Trophoblast cell (in vitro differentiated cells and primary cell): ENCODE measurements around the gene ZPLD1.

ENCODE experiments used
- DNase-seq, 2 donors: peaks; one replicate each; pipeline ENCODE4 v3.0.0-alpha.2; 2016
- H2AFZ ChIP-seq: 2 replicates; pipeline ENCODE4 v1.6.1; 2013; ENCODE audit warnings: low read length, moderate library complexity, mild to moderate bottlenecking; ENCODE audit not compliant: insufficient read depth, poor library complexity
- H2AK5ac ChIP-seq: 2 replicates; pipeline ENCODE4 v1.6.1; 2013; ENCODE audit warnings: mild to moderate bottlenecking, low read length
- H2BK120ac ChIP-seq: 2 replicates; pipeline ENCODE4 v1.6.1; 2013; ENCODE audit warnings: low read length, mild to moderate bottlenecking, moderate library complexity; ENCODE audit not compliant: insufficient read depth, poor library complexity
- H2BK12ac ChIP-seq: 2 replicates; pipeline ENCODE4 v1.6.1; 2013; ENCODE audit warnings: mild to moderate bottlenecking, low read length, moderate library complexity
- H2BK5ac ChIP-seq: 2 replicates; pipeline ENCODE4 v1.6.1; 2013; ENCODE audit warnings: low read length, low read depth, moderate library complexity, mild to moderate bottlenecking; ENCODE audit not compliant: poor library complexity
- H3K14ac ChIP-seq: 2 replicates; pipeline ENCODE4 v1.6.1; 2013; ENCODE audit warnings: mild to moderate bottlenecking, low read length
- H3K18ac ChIP-seq: 2 replicates; pipeline ENCODE4 v1.6.1; 2013; ENCODE audit warnings: mild to moderate bottlenecking, low read length
- H3K23ac ChIP-seq: 2 replicates; pipeline ENCODE4 v1.6.1; 2013; ENCODE audit warnings: low read length
- H3K27ac ChIP-seq: 2 replicates; pipeline ENCODE4 v1.5.1; 2013; ENCODE audit warnings: low read depth, mild to moderate bottlenecking, inconsistent platforms, low read length, moderate library complexity
- H3K27me3 ChIP-seq: 2 replicates; pipeline ENCODE4 v1.6.1; 2013; ENCODE audit warnings: inconsistent platforms, mild to moderate bottlenecking, low read length, moderate library complexity; ENCODE audit not compliant: insufficient read depth
- H3K36me3 ChIP-seq, 2 experiments: 1 replicate in 1 of 2; 2 replicates in 1 of 2; pipeline ENCODE4 v1.6.1; 2013; ENCODE audit warnings: low read length in 2 of 2, mild to moderate bottlenecking in 2 of 2, moderate library complexity in 1 of 2; ENCODE audit not compliant: insufficient read depth in 2 of 2, control insufficient read depth in 1 of 2
- H3K4ac ChIP-seq: 2 replicates; pipeline ENCODE4 v1.6.1; 2013; ENCODE audit warnings: low read depth, mild to moderate bottlenecking, low read length, moderate library complexity
- H3K4me1 ChIP-seq, 2 experiments: 1 replicate in 1 of 2; 2 replicates in 1 of 2; pipeline ENCODE4 v1.6.1; 2013; ENCODE audit warnings: low read length in 2 of 2, mild to moderate bottlenecking in 2 of 2, moderate library complexity in 1 of 2; ENCODE audit not compliant: insufficient read depth in 2 of 2, control insufficient read depth in 1 of 2
- H3K4me2 ChIP-seq: 2 replicates; pipeline ENCODE4 v1.6.1; 2013; ENCODE audit warnings: inconsistent platforms, mild to moderate bottlenecking, low read length, moderate library complexity
- H3K4me3 ChIP-seq: 2 replicates; pipeline ENCODE4 v1.5.1; 2013; ENCODE audit warnings: mild to moderate bottlenecking, low read depth, low read length, inconsistent platforms
- H3K79me1 ChIP-seq: one replicate; pipeline ENCODE4 v1.6.1; 2013; ENCODE audit warnings: low read length
- H3K79me2 ChIP-seq: 2 replicates; pipeline ENCODE4 v1.6.1; 2013; ENCODE audit warnings: low read length, mild to moderate bottlenecking; ENCODE audit not compliant: control insufficient read depth, insufficient read depth, poor library complexity
- H3K9ac ChIP-seq: 2 replicates; pipeline ENCODE4 v1.6.1; 2013; ENCODE audit warnings: mild to moderate bottlenecking, low read length
- H3K9me3 ChIP-seq: 2 replicates; pipeline ENCODE4 v1.6.1; 2013; ENCODE audit warnings: low read depth, mild to moderate bottlenecking, control low read depth, inconsistent platforms, low read length; ENCODE audit not compliant: insufficient read depth
- H4K12ac ChIP-seq: 2 replicates; pipeline ENCODE4 v1.6.1; 2013; ENCODE audit warnings: low read depth, mild to moderate bottlenecking, low read length, moderate library complexity
- H4K8ac ChIP-seq: 2 replicates; pipeline ENCODE4 v1.6.1; 2013; ENCODE audit warnings: low read depth, mild to moderate bottlenecking, low read length, moderate library complexity
- H4K91ac ChIP-seq: one replicate; pipeline ENCODE4 v1.6.1; 2013; ENCODE audit warnings: low read depth, mild to moderate bottlenecking, low read length, moderate library complexity
- WGBS: extraction: QIAGEN DNeasy Blood & Tissue Kit; methylation state at CpG from one replicate; pipeline ENCODE4 v1.1.7; 2013; ENCODE audit warnings: missing lambda C conversion rate; ENCODE audit not compliant: insufficient read length, insufficient coverage; ENCODE audit errors: extremely low coverage; 5-methylcytosine and 5-hydroxymethylcytosine counted together

ZPLD1 gene

GRCh38 chr3:102481050-102481449 is 46.2 kb downstream of the ZPLD1 start:
- no CpG with 5 or more reads among the region's 4 CpGs for WGBS
- H3K36me3 ChIP-seq = no peaks in the 10 kb centered on the region
- peak; percentile 31 to 43 for DNase-seq
- H4K8ac ChIP-seq = no peak overlapping the region
- H3K79me1 ChIP-seq = no peaks in the 10 kb centered on the region
- H3K27ac ChIP-seq = no peak overlapping the region
- no peak overlapping the region for H4K91ac ChIP-seq
- H3K9me3 ChIP-seq = no peaks in the 10 kb centered on the region
- no peak overlapping the region for H2BK120ac ChIP-seq
- H3K4me3 ChIP-seq = no peak overlapping the region
- no peak overlapping the region for H3K18ac ChIP-seq
- no peak overlapping the region for H3K23ac ChIP-seq
- no peak overlapping the region for H2BK12ac ChIP-seq
- no peak overlapping the region for H2BK5ac ChIP-seq
- H3K27me3 ChIP-seq = no peaks in the 10 kb centered on the region
- no peak overlapping the region for H2AK5ac ChIP-seq
- no peaks in the 10 kb centered on the region for H3K79me2 ChIP-seq
- no peak overlapping the region for H3K9ac ChIP-seq
- peaks cover 0 to 2% of the 10 kb centered on the region in 2 experiments for H3K4me1 ChIP-seq
- no peak overlapping the region for H3K4me2 ChIP-seq
- no peak overlapping the region for H2AFZ ChIP-seq
- no peak overlapping the region for H3K14ac ChIP-seq
- H3K4ac ChIP-seq = no peak overlapping the region
- no peak overlapping the region for H4K12ac ChIP-seq

- H3K36me3 ChIP-seq = no peaks in the 10 kb centered on the region
- H3K4me3 ChIP-seq = no peak overlapping the region
- peaks cover 0 to 2% of the 10 kb centered on the region in 2 experiments for H3K4me1 ChIP-seq
- peaks cover 4% of the 10 kb centered on the region for H3K9me3 ChIP-seq
- H3K79me1 ChIP-seq = no peaks in the 10 kb centered on the region
- no peak overlapping the region for H3K9ac ChIP-seq
- no peak overlapping the region for H3K4ac ChIP-seq
- H3K79me2 ChIP-seq = no peaks in the 10 kb centered on the region
- no peak overlapping the region for H4K91ac ChIP-seq
- H3K14ac ChIP-seq = no peak overlapping the region
- H2AK5ac ChIP-seq = no peak overlapping the region
- no peak overlapping the region for H3K18ac ChIP-seq
- no CpG with 5 or more reads among the region's 3 CpGs for WGBS
- DNase-seq = no peak
- H3K4me2 ChIP-seq = no peak overlapping the region
- H4K8ac ChIP-seq = no peak overlapping the region
- H4K12ac ChIP-seq = no peak overlapping the region
- no peak overlapping the region for H2AFZ ChIP-seq
- H3K23ac ChIP-seq = no peak overlapping the region
- no peak overlapping the region for H2BK120ac ChIP-seq
- H3K27ac ChIP-seq = no peak overlapping the region
- no peak overlapping the region for H2BK12ac ChIP-seq
- no peak overlapping the region for H2BK5ac ChIP-seq
- H3K27me3 ChIP-seq = no peaks in the 10 kb centered on the region
Measured at GRCh38 chr3:102483556-102483955, 48.7 kb downstream of the ZPLD1 start.

DNA sequence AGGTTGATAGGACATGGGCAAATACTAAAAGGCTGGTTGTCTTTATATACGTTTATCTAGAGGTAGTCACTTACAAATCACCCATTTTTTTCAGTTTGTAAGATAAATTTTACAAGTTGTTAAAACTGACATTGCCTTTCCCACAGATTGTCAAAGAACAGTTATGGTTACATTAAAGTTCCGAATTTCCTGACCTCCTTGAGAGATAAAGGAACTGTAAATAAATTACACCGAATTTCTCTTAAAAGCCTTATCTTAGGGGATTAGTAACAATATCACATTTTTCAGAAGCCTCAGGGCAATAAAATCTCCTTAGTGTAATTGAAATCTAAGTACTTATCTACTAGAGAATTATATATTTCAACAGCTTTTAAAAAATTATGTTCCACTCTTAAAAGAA is 49.5 kb downstream of the ZPLD1 start:
- no peak overlapping the region for H3K4me2 ChIP-seq
- no peak for DNase-seq
- no peak overlapping the region for H4K91ac ChIP-seq
- no peak overlapping the region for H3K4me3 ChIP-seq
- no peaks in the 10 kb centered on the region for H3K79me2 ChIP-seq
- H2BK120ac ChIP-seq = no peak overlapping the region
- no peak overlapping the region for H3K18ac ChIP-seq
- no peak overlapping the region for H3K27ac ChIP-seq
- no peak overlapping the region for H4K12ac ChIP-seq
- no peak overlapping the region for H3K9ac ChIP-seq
- no peak overlapping the region for H4K8ac ChIP-seq
- H3K36me3 ChIP-seq = no peaks in the 10 kb centered on the region
- H3K79me1 ChIP-seq = no peaks in the 10 kb centered on the region
- H2AK5ac ChIP-seq = no peak overlapping the region
- H2BK12ac ChIP-seq = no peak overlapping the region
- no peak overlapping the region for H2AFZ ChIP-seq
- H2BK5ac ChIP-seq = no peak overlapping the region
- no peak overlapping the region for H3K23ac ChIP-seq
- WGBS = no CpG with 5 or more reads among the region's 3 CpGs
- H3K4me1 ChIP-seq = peaks cover 0 to 2% of the 10 kb centered on the region in 2 experiments
- H3K9me3 ChIP-seq = peaks cover 4% of the 10 kb centered on the region
- no peak overlapping the region for H3K14ac ChIP-seq
- no peak overlapping the region for H3K4ac ChIP-seq
- no peaks in the 10 kb centered on the region for H3K27me3 ChIP-seq

DNA sequence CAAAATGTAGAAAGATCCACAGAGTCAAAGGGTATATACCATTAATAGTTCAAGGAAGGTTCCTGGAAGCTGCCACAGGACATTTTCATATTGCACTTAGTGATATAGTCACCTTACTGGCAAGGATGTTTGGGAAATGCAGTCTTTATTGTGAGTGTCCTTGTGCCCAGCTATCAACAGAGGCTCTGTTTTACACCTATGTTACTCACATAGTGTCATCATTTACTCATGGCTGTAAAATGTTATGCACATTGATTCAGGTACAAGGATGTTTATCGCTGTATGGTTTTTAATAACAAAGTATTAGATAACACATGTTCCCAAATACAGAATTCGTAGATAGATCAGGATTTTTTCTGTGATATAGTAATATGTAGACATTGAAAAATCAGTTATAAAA is 50.9 kb downstream of the ZPLD1 start:
- Histone ChIP-seq H3K27ac (no peak overlapping the region), H3K36me3 (no peaks in the 10 kb centered on the region), H3K4me3 (no peak overlapping the region), H3K79me2 (no peaks in the 10 kb centered on the region), H4K8ac (no peak overlapping the region), H3K9me3 (peaks cover 4% of the 10 kb centered on the region), H4K12ac (no peak overlapping the region), H2BK5ac (no peak overlapping the region), H3K9ac (no peak overlapping the region), H4K91ac (no peak overlapping the region), H3K4ac (no peak overlapping the region), H3K14ac (no peak overlapping the region), H3K4me1 (no peaks in the 10 kb centered on the region), H2AK5ac (no peak overlapping the region), H2BK120ac (no peak overlapping the region), H3K4me2 (no peak overlapping the region), H3K18ac (no peak overlapping the region), H3K79me1 (no peaks in the 10 kb centered on the region), H3K23ac (no peak overlapping the region), H2BK12ac (no peak overlapping the region), H3K27me3 (no peaks in the 10 kb centered on the region), H2AFZ (no peak overlapping the region)
- WGBS = no CpG with 5 or more reads among the region's 2 CpGs
- DNase-seq = no peak
